B cell (primary cell): ENCODE results near the gene PAM. TPM values are rescaled to one million over a fixed set of nuclear protein-coding genes. Genes with fewer than 3 reads are reported as not detected.

ENCODE experiments used
- ATAC-seq: fragments of 200-7000 bp; cut with Tn5 transposase; one replicate; pipeline ENCODE4 v1.10.0; 2021; ENCODE audit warnings: low read depth, mild to moderate bottlenecking, moderate number of reproducible peaks, moderate library complexity
- CTCF ChIA-PET: fragments of 350-600 bp; sonication (Branson Sonifier 250); formaldehyde crosslinking; loops from one replicate; lab custom pipeline; 2021; ENCODE audit warnings: antibody characterized with exemption, inconsistent platforms; lab: Charles Lee
- POLR2A ChIA-PET: fragments of 350-600 bp; sonication (Branson Sonifier 250); formaldehyde crosslinking; loops from one replicate; lab custom pipeline; 2021; ENCODE audit warnings: antibody characterized with exemption; lab: Charles Lee
- DNase-seq: peaks from one replicate; pipeline ENCODE4 v3.0.0; 2013
- H2AFZ ChIP-seq: 2 replicates; pipeline ENCODE4 v1.6.1; 2012; ENCODE audit warnings: mild to moderate bottlenecking, low read depth, low read length; ENCODE audit not compliant: insufficient read depth, poor library complexity, severe bottlenecking
- H3K27ac ChIP-seq, 2 donors: 1 replicate in 1 of 2; 2 replicates in 1 of 2; pipeline ENCODE4 v1.5.1; 2012 to 2013; ENCODE audit warnings: low read length in 2 of 2, mild to moderate bottlenecking in 2 of 2, moderate library complexity in 1 of 2
- H3K27me3 ChIP-seq, 4 experiments: fragments of 200-600 bp in 1 of 4; sonication (generic) in 1 of 4; replicated peaks in 1 of 4; 1 replicate in 2 of 4; 2 replicates in 2 of 4; pipeline versions ENCODE4 v1.6.1 to v1.7.0; 2013 to 2016; ENCODE audit warnings: low read length in 3 of 4, mild to moderate bottlenecking in 2 of 4, mixed read lengths in 1 of 4, moderate library complexity in 1 of 4; ENCODE audit not compliant: insufficient read depth in 4 of 4, control insufficient read depth in 3 of 4; ENCODE audit errors: control extremely low read depth in 1 of 4
- H3K36me3 ChIP-seq, 2 experiments: replicated peaks in 1 of 2; 1 replicate in 1 of 2; 2 replicates in 1 of 2; pipeline versions ENCODE4 v1.6.1 to v1.7.1; 2013; ENCODE audit warnings: low read length in 1 of 2; ENCODE audit not compliant: insufficient read depth in 2 of 2, control insufficient read depth in 1 of 2; ENCODE audit errors: control extremely low read depth in 1 of 2, extremely low read depth in 1 of 2
- H3K4me1 ChIP-seq, 2 donors: fragments of 200-600 bp in 1 of 2; sonication (generic) in 1 of 2; 1 replicate in 1 of 2; 2 replicates in 1 of 2; pipeline versions ENCODE4 v1.5.1 to v1.6.1; 2013 to 2017; ENCODE audit warnings: low read length in 2 of 2; ENCODE audit not compliant: control insufficient read depth in 2 of 2, insufficient read depth in 2 of 2
- H3K4me2 ChIP-seq: replicated peaks from 2 replicates; pipeline ENCODE3; 2012; ENCODE audit warnings: mild to moderate bottlenecking, low read depth, low read length; ENCODE audit not compliant: poor library complexity, severe bottlenecking
- H3K4me3 ChIP-seq, 5 experiments: fragments of 200-600 bp in 1 of 5; sonication (generic) in 1 of 5; 1 replicate in 3 of 5; 2 replicates in 2 of 5; pipeline versions ENCODE4 v1.5.1 to v1.7.0; 2011 to 2016; ENCODE audit warnings: low read length in 4 of 5, mild to moderate bottlenecking in 4 of 5, low read depth in 2 of 5, control low read depth in 1 of 5, moderate library complexity in 1 of 5; ENCODE audit not compliant: insufficient read depth in 1 of 5; ENCODE audit errors: control extremely low read depth in 1 of 5, extremely low read depth in 1 of 5
- H3K79me2 ChIP-seq: fragments of 200-600 bp; sonication (generic); one replicate; pipeline ENCODE4 v1.6.0; 2016; ENCODE audit warnings: low read length; ENCODE audit not compliant: control insufficient read depth, insufficient read depth
- H3K9ac ChIP-seq: fragments of 200-600 bp; sonication (generic); 2 replicates; pipeline ENCODE4 v1.6.1; 2017; ENCODE audit warnings: mild to moderate bottlenecking, low read length, moderate library complexity
- H3K9me3 ChIP-seq, 3 donors: one replicate each; pipeline versions ENCODE4 v1.6.1 to v1.7.1; 2013; ENCODE audit warnings: low read length in 2 of 3; ENCODE audit not compliant: control insufficient read depth in 2 of 3, insufficient read depth in 1 of 3; ENCODE audit errors: control extremely low read depth in 1 of 3
- H4K20me1 ChIP-seq: 2 replicates; pipeline ENCODE4 v1.6.0; 2012; ENCODE audit warnings: mild to moderate bottlenecking, low read length; ENCODE audit not compliant: insufficient read depth, control insufficient read depth, poor library complexity, severe bottlenecking
- H3K27ac Mint-ChIP-seq: one replicate; pipeline ENCODE4 v1.8.0; 2021; ENCODE audit warnings: mixed read lengths
- H3K27me3 Mint-ChIP-seq: one replicate; pipeline ENCODE4 v1.8.0; 2021; ENCODE audit warnings: mixed read lengths
- H3K4me1 Mint-ChIP-seq: one replicate; pipeline ENCODE4 v1.8.0; 2021; ENCODE audit warnings: mixed read lengths
- H3K4me3 Mint-ChIP-seq: one replicate; pipeline ENCODE4 v1.8.0; 2021; ENCODE audit warnings: mixed read lengths
- H3K9me3 Mint-ChIP-seq: one replicate; pipeline ENCODE4 v1.8.0; 2022; ENCODE audit warnings: mixed read lengths; ENCODE audit not compliant: insufficient read depth
- EZH2 ChIP-seq: IDR thresholded peaks from 2 replicates; pipeline ENCODE4 v1.6.1; 2012; ENCODE audit warnings: borderline replicate concordance, low read depth, mild to moderate bottlenecking, moderate library complexity, low read length; ENCODE audit not compliant: insufficient read depth, poor library complexity, severe bottlenecking
- WGBS: methylation state at CpG from one replicate; pipeline ENCODE4 v1.1.5; 2013; ENCODE audit warnings: missing lambda C conversion rate; ENCODE audit not compliant: insufficient coverage; 5-methylcytosine and 5-hydroxymethylcytosine counted together
- intact Hi-C: fragments of 100-400 bp; cut with micrococcal nuclease; formaldehyde crosslinking; loops from one replicate; pipeline ENCODE4 v1.10.0; 2022
- polyA plus RNA-seq: library from polyadenylated mRNA; depleted of rRNA; stranded (reverse); fragments of >200 nt; gene quantifications from 2 replicates; pipeline ENCODE4 v1.2.3, GENCODE V29; 2012
- total RNA-seq, 2 donors: library from RNA; stranded (reverse); fragments of 120-200 nt in 1 of 2; gene quantifications; 1 replicate in 1 of 2; 2 replicates in 1 of 2; pipeline versions ENCODE4 v1.2.3 to v1.2.4, GENCODE V29; 2013 to 2022
- TF ChIP-seq, protein P1 (sequence below): fragments of 200-600 bp; IDR thresholded peaks from one replicate; pipeline ENCODE4 v1.8.0; 2022; ENCODE audit warnings: antibody characterized with exemption, mild to moderate bottlenecking

The PAM gene
- total and polyA plus RNA-seq, 2 donors (not counting 1 experiment from before 2014, with no cell fraction given): 1.00 to 34.8 TPM

GRCh38 chr5:102895976-102896375, 140.9 kb downstream of the PAM start:
- ChIA-PET POLR2A (no interaction called here), CTCF (no interaction called here)
- Histone ChIP-seq H3K4me1 (no peaks in the 10 kb centered on the region), H3K27me3 (no peaks in the 10 kb centered on the region), H3K27ac (no peak overlapping the region), H3K9ac (no peak overlapping the region), H3K79me2 (no peaks in the 10 kb centered on the region), H2AFZ (no peak overlapping the region), H3K4me2 (no peak overlapping the region), H3K36me3 (no peaks in the 10 kb centered on the region), H3K4me3 (no peak overlapping the region), H3K9me3 (no peaks in the 10 kb centered on the region), H4K20me1 (no peaks in the 10 kb centered on the region)
- H3K4me3 Mint-ChIP-seq: no peak overlapping the region
- no peaks in the 10 kb centered on the region for H3K27me3 Mint-ChIP-seq
- no peaks in the 10 kb centered on the region for H3K9me3 Mint-ChIP-seq
- H3K4me1 Mint-ChIP-seq: no peaks in the 10 kb centered on the region
- intact Hi-C loops: no loop called here
- ATAC-seq (no peak), DNase-seq (no peak)
- no peak overlapping the region for H3K27ac Mint-ChIP-seq
- 100% methylated on average over 1 of the region's 6 CpGs for WGBS
- TF ChIP-seq EZH2: no peak
- TF ChIP-seq, protein P1, sequence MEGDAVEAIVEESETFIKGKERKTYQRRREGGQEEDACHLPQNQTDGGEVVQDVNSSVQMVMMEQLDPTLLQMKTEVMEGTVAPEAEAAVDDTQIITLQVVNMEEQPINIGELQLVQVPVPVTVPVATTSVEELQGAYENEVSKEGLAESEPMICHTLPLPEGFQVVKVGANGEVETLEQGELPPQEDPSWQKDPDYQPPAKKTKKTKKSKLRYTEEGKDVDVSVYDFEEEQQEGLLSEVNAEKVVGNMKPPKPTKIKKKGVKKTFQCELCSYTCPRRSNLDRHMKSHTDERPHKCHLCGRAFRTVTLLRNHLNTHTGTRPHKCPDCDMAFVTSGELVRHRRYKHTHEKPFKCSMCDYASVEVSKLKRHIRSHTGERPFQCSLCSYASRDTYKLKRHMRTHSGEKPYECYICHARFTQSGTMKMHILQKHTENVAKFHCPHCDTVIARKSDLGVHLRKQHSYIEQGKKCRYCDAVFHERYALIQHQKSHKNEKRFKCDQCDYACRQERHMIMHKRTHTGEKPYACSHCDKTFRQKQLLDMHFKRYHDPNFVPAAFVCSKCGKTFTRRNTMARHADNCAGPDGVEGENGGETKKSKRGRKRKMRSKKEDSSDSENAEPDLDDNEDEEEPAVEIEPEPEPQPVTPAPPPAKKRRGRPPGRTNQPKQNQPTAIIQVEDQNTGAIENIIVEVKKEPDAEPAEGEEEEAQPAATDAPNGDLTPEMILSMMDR: no peak

- Mint-ChIP-seq H3K4me3 (no peak overlapping the region), H3K27ac (no peak overlapping the region), H3K9me3 (no peaks in the 10 kb centered on the region), H3K27me3 (no peaks in the 10 kb centered on the region), H3K4me1 (no peaks in the 10 kb centered on the region)
- DNase-seq: no peak
- Histone ChIP-seq H3K79me2 (no peaks in the 10 kb centered on the region), H3K4me1 (no peaks in the 10 kb centered on the region), H3K36me3 (no peaks in the 10 kb centered on the region), H3K9ac (no peak overlapping the region), H4K20me1 (no peaks in the 10 kb centered on the region), H3K4me3 (no peak overlapping the region), H3K4me2 (no peak overlapping the region), H3K9me3 (no peaks in the 10 kb centered on the region), H3K27ac (no peak overlapping the region), H2AFZ (no peak overlapping the region), H3K27me3 (no peaks in the 10 kb centered on the region)
- ChIA-PET CTCF (no interaction called here), POLR2A (no interaction called here)
- WGBS: 100% methylated on average over 1 of the region's 3 CpGs
- no peak for ATAC-seq
- intact Hi-C loops: no loop called here
- TF ChIP-seq, protein P1: no peak
- no peak for TF ChIP-seq EZH2
These were observed 146.5 kb downstream of the PAM start for GRCh38 chr5:102901424-102902134.
